Ovary (tissue), 3 donors: ENCODE measurements around the gene LRP1.

Source experiments
- EP300 ChIP-seq: sonication (generic); formaldehyde crosslinking; IDR thresholded peaks from one replicate; pipeline ENCODE4 v1.6.1; 2017; ENCODE audit warnings: antibody characterized with exemption
- TF ChIP-seq, protein P1 (sequence below), 3 donors: fragments of 450-650 bp in 2 of 3; fragments of 200-600 bp in 1 of 3; IDR thresholded peaks; one replicate each; pipeline versions ENCODE4 v1.5.1 to v1.8.0; 2016 to 2022; ENCODE audit warnings: antibody characterized with exemption in 3 of 3, mild to moderate bottlenecking in 1 of 3
- donor health status: DM: no; HTN: no; CAD: no.

DNA sequence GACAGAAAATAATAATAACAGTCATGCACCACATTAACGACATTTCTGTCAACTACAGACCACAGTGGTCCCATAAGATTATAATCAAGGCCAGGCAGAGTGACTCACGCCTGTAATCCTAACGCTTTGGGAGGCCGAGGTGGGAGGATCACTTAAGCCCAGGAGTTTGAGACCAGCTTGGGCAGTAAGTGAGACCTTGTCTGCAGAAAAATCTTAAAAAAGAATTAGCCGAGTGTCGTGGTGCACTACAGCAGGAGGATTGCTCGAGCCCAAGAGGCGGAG is 30.8 kb upstream of the LRP1 start:
- no peak for TF ChIP-seq EP300
- TF ChIP-seq, protein P1, sequence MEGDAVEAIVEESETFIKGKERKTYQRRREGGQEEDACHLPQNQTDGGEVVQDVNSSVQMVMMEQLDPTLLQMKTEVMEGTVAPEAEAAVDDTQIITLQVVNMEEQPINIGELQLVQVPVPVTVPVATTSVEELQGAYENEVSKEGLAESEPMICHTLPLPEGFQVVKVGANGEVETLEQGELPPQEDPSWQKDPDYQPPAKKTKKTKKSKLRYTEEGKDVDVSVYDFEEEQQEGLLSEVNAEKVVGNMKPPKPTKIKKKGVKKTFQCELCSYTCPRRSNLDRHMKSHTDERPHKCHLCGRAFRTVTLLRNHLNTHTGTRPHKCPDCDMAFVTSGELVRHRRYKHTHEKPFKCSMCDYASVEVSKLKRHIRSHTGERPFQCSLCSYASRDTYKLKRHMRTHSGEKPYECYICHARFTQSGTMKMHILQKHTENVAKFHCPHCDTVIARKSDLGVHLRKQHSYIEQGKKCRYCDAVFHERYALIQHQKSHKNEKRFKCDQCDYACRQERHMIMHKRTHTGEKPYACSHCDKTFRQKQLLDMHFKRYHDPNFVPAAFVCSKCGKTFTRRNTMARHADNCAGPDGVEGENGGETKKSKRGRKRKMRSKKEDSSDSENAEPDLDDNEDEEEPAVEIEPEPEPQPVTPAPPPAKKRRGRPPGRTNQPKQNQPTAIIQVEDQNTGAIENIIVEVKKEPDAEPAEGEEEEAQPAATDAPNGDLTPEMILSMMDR (IDR thresholded peaks at IDR 0.05): no peak
